Fibroblast of pulmonary artery (primary cell): ENCODE results near the gene HPD.
"Not testable (repeated sequence)": the region's sequence is repeated elsewhere in the genome, so short reads cannot be mapped to it uniquely, and the experiment has no call there.

Experiments
- DNase-seq: peaks from one replicate; pipeline ENCODE4 v3.0.0-alpha.2; 2010; ENCODE audit warnings: low read depth
- H3K4me3 ChIP-seq: replicated peaks from 2 replicates; pipeline ENCODE4 v1.5.1; 2011; ENCODE audit warnings: low read depth, mild to moderate bottlenecking, control low read depth, low read length, moderate library complexity
- CTCF ChIP-seq: IDR thresholded peaks from 2 replicates; pipeline ENCODE4 v1.5.1; 2011; ENCODE audit warnings: mild to moderate bottlenecking, control low read depth, low read length, inconsistent platforms; ENCODE audit errors: missing control alignments

HPD gene

GRCh38 chr12:121883315-121883660 lies 24.6 kb upstream of the HPD start:
- H3K4me3 ChIP-seq = no peak overlapping the region
- TF ChIP-seq CTCF = no peak
- no peak for DNase-seq

DNA sequence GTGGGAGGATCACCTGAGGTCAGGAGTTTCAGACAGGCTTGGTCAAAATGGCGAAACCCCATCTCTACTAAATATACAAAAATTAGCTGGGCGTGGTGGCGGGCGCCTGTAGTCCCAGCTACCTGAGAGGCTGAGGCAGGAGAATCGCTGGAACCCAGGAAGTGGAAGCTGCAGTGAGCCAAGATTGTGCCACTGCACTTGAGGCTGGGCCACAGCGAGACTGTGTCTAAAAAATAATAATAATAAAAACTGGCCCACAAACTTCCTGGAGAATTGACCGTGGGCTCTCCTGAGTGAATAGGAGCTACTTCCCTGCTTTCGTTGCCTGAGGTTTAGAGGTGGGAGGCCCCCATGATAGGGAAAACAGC lies 17.4 kb upstream of the HPD start:
- H3K4me3 ChIP-seq, DNase-seq: not testable (repeated sequence)

DNA sequence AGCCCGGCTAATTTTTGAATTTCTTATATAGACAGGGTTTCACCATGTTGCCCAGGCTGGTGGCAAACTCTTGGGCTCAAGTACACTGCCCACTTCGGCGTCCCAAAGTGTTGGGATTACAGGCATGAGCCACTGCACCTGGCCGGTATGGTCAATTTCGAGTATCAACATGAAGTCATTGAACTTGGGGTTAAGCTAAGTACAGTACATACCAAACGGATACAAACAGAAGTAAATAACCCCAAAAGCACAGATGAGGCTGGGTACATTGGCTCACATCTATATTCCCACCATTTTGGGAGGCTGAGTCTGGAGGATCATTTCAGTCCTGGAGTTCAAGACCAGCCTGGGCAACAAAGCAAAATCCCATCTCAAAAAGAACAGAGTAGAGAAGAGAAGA lies 16.9 kb upstream of the HPD start:
- no peak for DNase-seq
- no peak for TF ChIP-seq CTCF
- no peak overlapping the region for H3K4me3 ChIP-seq

- DNase-seq = no peak
- no peak overlapping the region for H3K4me3 ChIP-seq
- no peak for TF ChIP-seq CTCF
Measured at GRCh38 chr12:121874071-121874470, 15.4 kb upstream of the HPD start.

DNA sequence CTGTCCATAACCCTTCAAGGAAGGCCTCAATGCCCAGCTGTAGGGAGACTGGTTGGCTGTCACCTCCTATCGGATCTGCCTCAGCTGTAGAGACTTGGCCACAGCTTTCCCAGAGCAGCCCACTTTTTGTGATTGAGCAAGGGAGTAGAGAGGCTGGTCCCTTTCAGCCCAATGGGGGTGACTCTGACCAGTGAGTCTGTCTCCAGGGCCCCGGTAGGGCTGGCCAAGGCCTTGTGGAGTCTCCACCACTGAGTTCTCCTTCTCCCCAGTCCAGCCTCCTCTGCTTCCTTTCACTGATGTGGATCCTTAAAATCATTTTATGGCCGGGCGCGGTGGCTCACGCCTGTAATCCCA lies 14.5 kb upstream of the HPD start:
- no peak overlapping the region for H3K4me3 ChIP-seq
- DNase-seq = peak; percentile 46
- TF ChIP-seq CTCF = no peak

GRCh38 chr12:121872546-121873215 lies 14.0 kb upstream of the HPD start:
- no peak overlapping the region for H3K4me3 ChIP-seq
- DNase-seq = peak; percentile 94
- TF ChIP-seq CTCF = no peak

- H3K4me3 ChIP-seq = no peak overlapping the region
- TF ChIP-seq CTCF = no peak
- DNase-seq = no peak
Measured at GRCh38 chr12:121871467-121871866, 12.8 kb upstream of the HPD start.

DNA sequence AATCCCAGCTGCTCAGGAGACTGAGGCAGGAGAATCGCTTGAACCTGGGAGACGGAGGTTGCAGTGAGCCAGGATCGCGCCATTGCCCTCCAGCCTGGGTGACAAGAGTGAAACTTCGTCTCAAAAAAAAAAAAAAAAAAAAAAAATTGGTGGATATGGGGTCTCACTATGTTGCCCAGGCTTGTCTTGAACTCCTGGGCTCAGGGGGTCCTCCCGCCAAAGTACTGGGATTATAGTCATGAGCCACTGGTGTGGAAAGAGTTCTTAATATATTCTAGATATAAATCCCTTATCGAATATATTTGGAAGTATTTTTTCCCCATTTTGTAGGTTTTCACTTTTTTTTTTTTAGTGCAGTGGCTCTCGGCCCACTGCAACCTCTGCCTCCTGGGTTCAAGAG lies 10.6 kb upstream of the HPD start:
- not testable (repeated sequence) for H3K4me3 ChIP-seq, DNase-seq
